Immature natural killer cell (primary cell): Measurements from ENCODE around the gene UQCR11. TPM values are rescaled to one million over a fixed set of nuclear protein-coding genes. Genes with fewer than 3 reads are reported as not detected.

ENCODE experiments used
- DNase-seq, 3 donors: peaks; one replicate each; pipeline ENCODE4 v3.0.0; 2022; ENCODE audit warnings: mixed read lengths in 1 of 3
- H3K27ac Mint-ChIP-seq, 6 donors: one replicate each; pipeline ENCODE4 v1.8.0; 2020; ENCODE audit warnings: mixed read lengths in 6 of 6, mild to moderate bottlenecking in 5 of 6, inconsistent platforms in 4 of 6, moderate library complexity in 3 of 6
- H3K27me3 Mint-ChIP-seq, 3 donors: one replicate each; pipeline ENCODE4 v1.8.0; 2020 to 2021; ENCODE audit warnings: low read depth in 3 of 3, mild to moderate bottlenecking in 3 of 3, mixed read lengths in 3 of 3, moderate library complexity in 3 of 3, inconsistent platforms in 1 of 3
- H3K36me3 Mint-ChIP-seq, 3 donors: one replicate each; pipeline ENCODE4 v1.8.0; 2020; ENCODE audit warnings: mixed read lengths in 3 of 3, inconsistent platforms in 2 of 3, mild to moderate bottlenecking in 2 of 3
- H3K4me1 Mint-ChIP-seq, 2 donors: one replicate each; pipeline ENCODE4 v1.8.0; 2020; ENCODE audit warnings: inconsistent platforms in 2 of 2, mild to moderate bottlenecking in 2 of 2, mixed read lengths in 2 of 2, moderate library complexity in 1 of 2
- H3K4me3 Mint-ChIP-seq, 5 donors: one replicate each; pipeline ENCODE4 v1.8.0; 2020; ENCODE audit warnings: mild to moderate bottlenecking in 5 of 5, mixed read lengths in 5 of 5, inconsistent platforms in 3 of 5, moderate library complexity in 3 of 5
- H3K9me3 Mint-ChIP-seq, 6 donors: one replicate each; pipeline ENCODE4 v1.8.0; 2020; ENCODE audit warnings: mild to moderate bottlenecking in 6 of 6, mixed read lengths in 6 of 6, inconsistent platforms in 4 of 6, moderate library complexity in 3 of 6
- polyA plus RNA-seq, 3 donors: library from polyadenylated mRNA; unstranded; fragments of 300-500 nt; fragmentation: Illumina TruSeq; gene quantifications; one replicate each; pipeline ENCODE4 v1.2.3, GENCODE V29; 2021

The UQCR11 gene
- polyA plus RNA-seq, 3 donors from 2014 or later: 572 to 1,041 (median 633) TPM

- no peaks in the 10 kb centered on the region for H3K36me3 Mint-ChIP-seq
- H3K4me1 Mint-ChIP-seq: no peaks in the 10 kb centered on the region
- H3K9me3 Mint-ChIP-seq: no peaks in the 10 kb centered on the region
- DNase-seq: no peak
- peak overlapping the region in 1 of 6 donors; percentile 78 for H3K27ac Mint-ChIP-seq
- peaks cover 4 to 6% (median 6%) of the 10 kb centered on the region in 3 donors for H3K27me3 Mint-ChIP-seq
- H3K4me3 Mint-ChIP-seq: peak overlapping the region in 1 of 5 donors; percentile 44
Measured at GRCh38 chr19:1570836-1571235, 34.4 kb downstream of the UQCR11 start.

GRCh38 chr19:1569997-1570396 is 35.3 kb downstream of the UQCR11 start:
- Mint-ChIP-seq H3K9me3 (no peaks in the 10 kb centered on the region), H3K36me3 (no peaks in the 10 kb centered on the region), H3K4me1 (no peaks in the 10 kb centered on the region), H3K4me3 (peak overlapping the region; percentile 44 to 69 (median 64)), H3K27me3 (peaks cover 3 to 6% (median 6%) of the 10 kb centered on the region in 3 donors), H3K27ac (peak overlapping the region in 2 of 6 donors; percentile 49 to 54)
- no peak for DNase-seq

GRCh38 chr19:1568320-1569019 is 36.8 kb downstream of the UQCR11 start, which contains the start of gene MEX3D:
MEX3D (minus strand) TSS chr19:1568325; CDS start chr19:1568058, 267 bp downstream.
- peak; percentile 73 to 81 (median 80) for DNase-seq

GRCh38 chr19:1567848-1568227 is 37.4 kb downstream of the UQCR11 start:
- no peak overlapping the region for H3K4me3 Mint-ChIP-seq
- H3K4me1 Mint-ChIP-seq: no peaks in the 10 kb centered on the region
- no peak overlapping the region for H3K27ac Mint-ChIP-seq
- peaks cover 3 to 6% (median 4%) of the 10 kb centered on the region in 3 donors for H3K27me3 Mint-ChIP-seq
- no peaks in the 10 kb centered on the region for H3K9me3 Mint-ChIP-seq
- no peaks in the 10 kb centered on the region for H3K36me3 Mint-ChIP-seq
- no peak for DNase-seq

More at GRCh38 chr19:1568320-1569019, 36.8 kb downstream of the UQCR11 start, which contains the start of gene MEX3D:
- H3K4me1 Mint-ChIP-seq: no peaks in the 10 kb centered on the region
- H3K9me3 Mint-ChIP-seq: no peaks in the 10 kb centered on the region
- peaks cover 3 to 6% (median 6%) of the 10 kb centered on the region in 3 donors for H3K27me3 Mint-ChIP-seq
- H3K36me3 Mint-ChIP-seq: no peaks in the 10 kb centered on the region
- peak within 1 kb of the TSS; percentile 30 to 61 (median 47) for H3K4me3 Mint-ChIP-seq
- H3K27ac Mint-ChIP-seq: peak within 1 kb of the TSS in 1 of 6 donors; percentile 49

- Mint-ChIP-seq H3K4me3 (peak overlapping the region in 2 of 5 donors; percentile 57 to 61), H3K27ac (no peak overlapping the region), H3K27me3 (peaks cover 3 to 6% (median 4%) of the 10 kb centered on the region in 3 donors), H3K36me3 (no peaks in the 10 kb centered on the region), H3K9me3 (no peaks in the 10 kb centered on the region), H3K4me1 (no peaks in the 10 kb centered on the region)
- DNase-seq: peak in 2 of 3 donors; percentile 12 to 13
Measured at GRCh38 chr19:1567116-1567847, 38.0 kb downstream of the UQCR11 start.

GRCh38 chr19:1566392-1567115 is 38.7 kb downstream of the UQCR11 start:
- H3K9me3 Mint-ChIP-seq: no peaks in the 10 kb centered on the region
- H3K36me3 Mint-ChIP-seq: no peaks in the 10 kb centered on the region
- no peaks in the 10 kb centered on the region for H3K4me1 Mint-ChIP-seq
- H3K4me3 Mint-ChIP-seq: no peak overlapping the region
- peaks cover 3 to 4% (median 3%) of the 10 kb centered on the region in 3 donors for H3K27me3 Mint-ChIP-seq
- H3K27ac Mint-ChIP-seq: no peak overlapping the region
- DNase-seq: no peak

GRCh38 chr19:1563251-1563650 is 42.0 kb downstream of the UQCR11 start:
- Mint-ChIP-seq H3K4me3 (no peak overlapping the region), H3K27me3 (no peaks in the 10 kb centered on the region), H3K4me1 (peaks cover 0 to 11% of the 10 kb centered on the region in 2 donors), H3K36me3 (no peaks in the 10 kb centered on the region), H3K27ac (no peak overlapping the region), H3K9me3 (no peaks in the 10 kb centered on the region)
- no peak for DNase-seq

GRCh38 chr19:1561236-1561842 is 43.9 kb downstream of the UQCR11 start:
- no peak overlapping the region for H3K4me3 Mint-ChIP-seq
- H3K27me3 Mint-ChIP-seq: peaks cover 0 to 1% (median 0%) of the 10 kb centered on the region in 3 donors
- H3K9me3 Mint-ChIP-seq: no peaks in the 10 kb centered on the region
- H3K4me1 Mint-ChIP-seq: peaks cover 0 to 11% of the 10 kb centered on the region in 2 donors
- no peak for DNase-seq
- H3K36me3 Mint-ChIP-seq: no peaks in the 10 kb centered on the region
- H3K27ac Mint-ChIP-seq: no peak overlapping the region

- H3K4me3 Mint-ChIP-seq: peak overlapping the region in 3 of 5 donors; percentile 20 to 44 (median 40)
- peaks cover 0 to 1% (median 0%) of the 10 kb centered on the region in 3 donors for H3K27me3 Mint-ChIP-seq
- no peaks in the 10 kb centered on the region for H3K9me3 Mint-ChIP-seq
- H3K4me1 Mint-ChIP-seq: peaks cover 0 to 11% of the 10 kb centered on the region in 2 donors
- no peaks in the 10 kb centered on the region for H3K36me3 Mint-ChIP-seq
- DNase-seq: peak in 1 of 3 donors; percentile 8
- peak overlapping the region in 2 of 6 donors; percentile 11 to 61 for H3K27ac Mint-ChIP-seq
Measured at GRCh38 chr19:1560286-1560882, 44.9 kb downstream of the UQCR11 start.

- Mint-ChIP-seq H3K27ac (no peak overlapping the region), H3K4me1 (peaks cover 0 to 11% of the 10 kb centered on the region in 2 donors), H3K4me3 (no peak overlapping the region), H3K9me3 (no peaks in the 10 kb centered on the region), H3K27me3 (peaks cover 0 to 1% (median 0%) of the 10 kb centered on the region in 3 donors), H3K36me3 (no peaks in the 10 kb centered on the region)
- DNase-seq: no peak
Measured at GRCh38 chr19:1558552-1558951, 46.7 kb downstream of the UQCR11 start.

- Mint-ChIP-seq H3K36me3 (no peaks in the 10 kb centered on the region), H3K4me3 (no peak overlapping the region), H3K9me3 (no peaks in the 10 kb centered on the region), H3K4me1 (peaks cover 0 to 11% of the 10 kb centered on the region in 2 donors), H3K27ac (no peak overlapping the region), H3K27me3 (peaks cover 0 to 1% (median 1%) of the 10 kb centered on the region in 3 donors)
- no peak for DNase-seq
Measured at GRCh38 chr19:1556390-1557070, 48.7 kb downstream of the UQCR11 start.

GRCh38 chr19:1555487-1556389 is 49.5 kb downstream of the UQCR11 start:
- H3K27ac Mint-ChIP-seq: no peak overlapping the region
- H3K4me3 Mint-ChIP-seq: no peak overlapping the region
- H3K27me3 Mint-ChIP-seq: peaks cover 0 to 1% (median 1%) of the 10 kb centered on the region in 3 donors
- no peaks in the 10 kb centered on the region for H3K9me3 Mint-ChIP-seq
- H3K36me3 Mint-ChIP-seq: no peaks in the 10 kb centered on the region
- no peak for DNase-seq
- peaks cover 0 to 7% of the 10 kb centered on the region in 2 donors for H3K4me1 Mint-ChIP-seq
